Activated naive CD8-positive, alpha-beta T cell treated with anti-CD3 and anti-CD28 coated beads, Interleukin-2, amount 50 U/mL, for 24 hours (primary cell): Measurements from ENCODE around the gene PC.

Experiments used
- ATAC-seq: fragments of 150-1000 bp; cut with Tn5 transposase; one replicate; pipeline ENCODE4 v1.10.0; 2021
- DNase-seq: peaks from one replicate; pipeline ENCODE4 v3.0.0; 2021
- H3K27ac Mint-ChIP-seq: one replicate; pipeline ENCODE4 v1.8.0; 2021; ENCODE audit warnings: mild to moderate bottlenecking, mixed read lengths
- H3K27me3 Mint-ChIP-seq: one replicate; pipeline ENCODE4 v1.8.0; 2021; ENCODE audit warnings: mixed read lengths
- H3K36me3 Mint-ChIP-seq: one replicate; pipeline ENCODE4 v1.8.0; 2021; ENCODE audit warnings: low read depth, mixed read lengths
- H3K4me1 Mint-ChIP-seq: one replicate; pipeline ENCODE4 v1.8.0; 2021; ENCODE audit warnings: mixed read lengths
- H3K4me3 Mint-ChIP-seq: one replicate; pipeline ENCODE4 v1.8.0; 2021; ENCODE audit warnings: mild to moderate bottlenecking, moderate library complexity, mixed read lengths
- H3K9me3 Mint-ChIP-seq: one replicate; pipeline ENCODE4 v1.8.0; 2021; ENCODE audit warnings: mixed read lengths

Gene PC

GRCh38 chr11:66915046-66915832, 42.9 kb downstream of the PC start:
- H3K4me1 Mint-ChIP-seq: no peaks in the 10 kb centered on the region
- no peaks in the 10 kb centered on the region for H3K27me3 Mint-ChIP-seq
- no peak overlapping the region for H3K27ac Mint-ChIP-seq
- H3K36me3 Mint-ChIP-seq: no peaks in the 10 kb centered on the region
- H3K4me3 Mint-ChIP-seq: no peak overlapping the region
- no peaks in the 10 kb centered on the region for H3K9me3 Mint-ChIP-seq
- ATAC-seq: no peak
- DNase-seq: no peak

DNA sequence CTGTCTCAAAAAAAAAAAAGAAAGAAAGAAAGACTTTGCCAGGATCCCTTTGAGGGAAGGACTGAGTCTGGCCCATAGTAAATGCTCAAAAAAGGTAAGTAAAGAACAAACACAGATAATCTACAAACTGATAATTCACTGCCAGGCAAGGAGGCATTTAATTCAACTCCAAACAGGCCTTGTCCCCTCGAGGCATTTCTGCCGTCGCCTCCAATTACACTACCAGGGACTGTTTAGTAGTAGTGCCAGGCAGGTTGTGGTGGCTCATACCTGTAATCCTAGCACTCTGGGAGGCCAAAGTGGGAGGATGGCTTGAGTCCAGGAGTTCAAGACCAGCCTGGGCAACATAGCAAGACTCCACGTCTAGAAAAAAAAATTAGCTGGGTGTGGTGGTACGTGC, 43.7 kb downstream of the PC start:
- no peak for ATAC-seq
- no peak overlapping the region for H3K27ac Mint-ChIP-seq
- no peak for DNase-seq
- H3K27me3 Mint-ChIP-seq: no peaks in the 10 kb centered on the region
- H3K36me3 Mint-ChIP-seq: no peaks in the 10 kb centered on the region
- H3K4me1 Mint-ChIP-seq: no peaks in the 10 kb centered on the region
- H3K4me3 Mint-ChIP-seq: no peak overlapping the region
- no peaks in the 10 kb centered on the region for H3K9me3 Mint-ChIP-seq

- H3K4me1 Mint-ChIP-seq: no peaks in the 10 kb centered on the region
- no peak for ATAC-seq
- H3K36me3 Mint-ChIP-seq: no peaks in the 10 kb centered on the region
- DNase-seq: no peak
- H3K4me3 Mint-ChIP-seq: no peak overlapping the region
- H3K9me3 Mint-ChIP-seq: no peaks in the 10 kb centered on the region
- no peak overlapping the region for H3K27ac Mint-ChIP-seq
- no peaks in the 10 kb centered on the region for H3K27me3 Mint-ChIP-seq
These were observed 45.3 kb downstream of the PC start for GRCh38 chr11:66912911-66913310.

- DNase-seq (no peak), ATAC-seq (no peak)
- H3K4me3 Mint-ChIP-seq: no peak overlapping the region
- H3K36me3 Mint-ChIP-seq: no peaks in the 10 kb centered on the region
- no peak overlapping the region for H3K27ac Mint-ChIP-seq
- H3K4me1 Mint-ChIP-seq: no peaks in the 10 kb centered on the region
- H3K9me3 Mint-ChIP-seq: no peaks in the 10 kb centered on the region
- no peaks in the 10 kb centered on the region for H3K27me3 Mint-ChIP-seq
These were observed 45.8 kb downstream of the PC start for GRCh38 chr11:66912361-66912760.

DNA sequence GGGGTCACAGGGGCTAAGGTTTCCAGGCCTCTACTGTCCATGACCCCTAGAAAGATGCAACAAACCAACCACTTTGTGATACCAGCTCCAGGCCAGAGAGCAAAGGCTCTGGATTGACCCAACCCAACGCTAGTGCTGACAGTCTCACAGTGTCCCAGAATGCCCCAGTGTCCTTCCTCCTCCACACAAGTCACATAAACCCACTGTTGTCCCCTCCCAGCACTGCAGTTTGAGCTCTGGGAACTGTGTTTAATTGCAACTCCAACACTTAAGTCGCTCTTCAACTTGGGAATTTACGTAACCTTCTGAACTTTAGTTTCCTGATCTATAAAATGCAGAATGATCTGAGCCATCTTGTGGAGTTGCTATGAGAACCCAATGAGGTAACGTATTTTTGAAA, 47.5 kb downstream of the PC start:
- H3K36me3 Mint-ChIP-seq: no peaks in the 10 kb centered on the region
- no peaks in the 10 kb centered on the region for H3K9me3 Mint-ChIP-seq
- no peaks in the 10 kb centered on the region for H3K27me3 Mint-ChIP-seq
- no peaks in the 10 kb centered on the region for H3K4me1 Mint-ChIP-seq
- no peak overlapping the region for H3K4me3 Mint-ChIP-seq
- DNase-seq (no peak), ATAC-seq (no peak)
- no peak overlapping the region for H3K27ac Mint-ChIP-seq

DNA sequence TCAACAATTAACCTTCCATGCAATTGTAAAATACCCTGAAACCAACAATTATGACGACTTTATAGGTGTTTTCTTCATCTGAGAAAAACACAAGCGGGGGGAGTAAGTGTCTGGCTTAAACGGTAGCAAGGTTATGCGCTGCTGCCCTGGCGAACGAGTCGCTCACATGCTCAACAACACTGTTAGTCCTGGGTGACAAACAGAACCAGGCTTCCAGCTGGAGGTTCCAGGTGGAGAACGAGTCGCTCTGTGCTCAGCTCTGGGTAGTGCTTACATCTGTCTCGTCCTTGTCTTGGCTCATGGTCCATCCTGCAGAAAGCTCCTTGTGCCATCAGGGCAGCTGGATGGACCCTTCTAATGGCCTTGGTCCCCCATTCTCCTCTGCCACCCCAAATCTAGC, 48.2 kb downstream of the PC start:
- Mint-ChIP-seq H3K27me3 (no peaks in the 10 kb centered on the region), H3K4me3 (no peak overlapping the region), H3K4me1 (no peaks in the 10 kb centered on the region), H3K36me3 (no peaks in the 10 kb centered on the region), H3K27ac (no peak overlapping the region), H3K9me3 (no peaks in the 10 kb centered on the region)
- DNase-seq (no peak), ATAC-seq (no peak)

- ATAC-seq: no peak
- Mint-ChIP-seq H3K27me3 (no peaks in the 10 kb centered on the region), H3K36me3 (no peaks in the 10 kb centered on the region), H3K9me3 (no peaks in the 10 kb centered on the region), H3K4me1 (no peaks in the 10 kb centered on the region), H3K27ac (no peak overlapping the region), H3K4me3 (no peak overlapping the region)
- no peak for DNase-seq
These were observed 49.0 kb downstream of the PC start for GRCh38 chr11:66909181-66909580.

DNA sequence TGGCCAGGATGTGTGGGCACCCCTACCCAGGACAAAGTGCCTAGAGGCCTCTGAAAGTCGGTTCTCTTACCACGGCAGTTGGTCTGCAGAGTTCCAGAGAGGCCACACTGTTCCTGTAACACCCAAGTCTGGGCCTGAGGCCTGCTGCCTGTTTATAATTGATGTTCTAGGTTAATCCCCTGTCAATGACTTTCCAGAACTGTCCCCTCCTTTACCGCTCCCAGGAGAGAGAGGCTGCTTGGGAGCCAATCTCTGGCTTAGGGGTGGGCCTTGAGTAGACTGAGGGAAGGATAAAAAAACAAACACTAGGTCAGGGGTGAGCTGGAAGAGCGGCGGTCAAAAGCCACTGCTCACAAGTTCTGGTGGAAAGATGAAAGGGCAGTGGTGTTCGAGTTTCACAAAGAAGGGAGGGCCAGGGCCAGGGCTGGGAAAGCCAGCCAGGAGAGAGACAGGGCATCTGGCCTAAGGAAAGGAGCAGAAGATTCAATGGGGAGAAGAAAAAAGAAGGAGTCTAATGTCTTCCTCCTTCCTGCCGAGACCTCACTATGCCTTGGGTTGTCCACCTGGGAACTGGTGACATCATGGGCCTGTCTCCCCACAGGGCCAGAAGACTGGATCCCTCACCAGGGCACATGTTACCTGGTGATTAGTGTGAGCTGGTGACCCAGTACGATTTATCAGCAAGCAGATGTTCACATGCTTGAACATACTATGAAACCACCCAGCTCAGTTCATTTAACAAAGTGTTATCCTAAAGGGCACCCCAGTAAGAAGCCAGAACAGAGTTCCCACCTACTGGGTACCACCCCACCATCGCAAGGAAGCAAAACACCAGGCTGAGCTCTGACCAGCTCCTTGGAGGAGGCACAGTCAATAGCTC, 50.2 kb downstream of the PC start:
- no peaks in the 10 kb centered on the region for H3K4me1 Mint-ChIP-seq
- no peak for ATAC-seq
- DNase-seq: no peak
- H3K27ac Mint-ChIP-seq: no peak overlapping the region
- no peaks in the 10 kb centered on the region for H3K36me3 Mint-ChIP-seq
- H3K9me3 Mint-ChIP-seq: no peaks in the 10 kb centered on the region
- no peaks in the 10 kb centered on the region for H3K27me3 Mint-ChIP-seq
- H3K4me3 Mint-ChIP-seq: no peak overlapping the region

GRCh38 chr11:66906061-66906733, 52.0 kb downstream of the PC start:
- H3K36me3 Mint-ChIP-seq: no peaks in the 10 kb centered on the region
- ATAC-seq: no peak
- no peak overlapping the region for H3K4me3 Mint-ChIP-seq
- H3K9me3 Mint-ChIP-seq: no peaks in the 10 kb centered on the region
- no peak overlapping the region for H3K27ac Mint-ChIP-seq
- H3K27me3 Mint-ChIP-seq: no peaks in the 10 kb centered on the region
- no peak for DNase-seq
- no peaks in the 10 kb centered on the region for H3K4me1 Mint-ChIP-seq

GRCh38 chr11:66905631-66906030, 52.6 kb downstream of the PC start:
- DNase-seq (no peak), ATAC-seq (no peak)
- H3K4me3 Mint-ChIP-seq: no peak overlapping the region
- no peaks in the 10 kb centered on the region for H3K4me1 Mint-ChIP-seq
- H3K9me3 Mint-ChIP-seq: no peaks in the 10 kb centered on the region
- no peaks in the 10 kb centered on the region for H3K27me3 Mint-ChIP-seq
- H3K27ac Mint-ChIP-seq: no peak overlapping the region
- no peaks in the 10 kb centered on the region for H3K36me3 Mint-ChIP-seq

DNA sequence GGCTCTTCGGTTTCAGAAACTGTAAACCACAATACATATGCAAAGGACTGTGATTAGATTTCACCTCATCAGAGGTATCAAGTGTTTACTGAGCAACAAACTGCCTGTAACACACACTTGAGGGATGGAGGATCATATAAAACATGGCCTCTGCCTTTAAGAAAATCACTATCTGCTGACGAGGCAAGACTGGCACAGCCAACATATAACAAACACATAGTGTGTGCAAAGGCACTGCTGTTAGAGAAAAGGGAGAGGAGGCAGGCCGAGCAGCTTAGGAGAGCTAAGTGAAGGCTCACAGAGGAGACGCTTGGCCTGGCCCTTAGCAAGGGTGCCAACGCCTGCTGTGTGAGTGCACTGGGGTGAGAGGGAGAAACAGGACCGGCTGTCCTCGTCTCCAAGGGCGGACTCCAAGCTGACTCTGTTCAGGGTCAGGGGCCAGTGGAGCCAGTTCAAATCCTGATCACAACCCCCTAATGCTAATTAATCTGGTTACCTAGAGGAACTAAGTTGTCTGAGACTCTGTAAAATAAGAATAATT, 53.1 kb downstream of the PC start:
- Mint-ChIP-seq H3K27me3 (no peaks in the 10 kb centered on the region), H3K9me3 (no peaks in the 10 kb centered on the region), H3K4me3 (no peak overlapping the region), H3K36me3 (no peaks in the 10 kb centered on the region), H3K4me1 (no peaks in the 10 kb centered on the region), H3K27ac (no peak overlapping the region)
- no peak for ATAC-seq
- no peak for DNase-seq

- ATAC-seq (no peak), DNase-seq (no peak)
- no peaks in the 10 kb centered on the region for H3K4me1 Mint-ChIP-seq
- H3K27ac Mint-ChIP-seq: no peak overlapping the region
- no peaks in the 10 kb centered on the region for H3K36me3 Mint-ChIP-seq
- no peaks in the 10 kb centered on the region for H3K27me3 Mint-ChIP-seq
- H3K9me3 Mint-ChIP-seq: no peaks in the 10 kb centered on the region
- no peak overlapping the region for H3K4me3 Mint-ChIP-seq
These were observed 53.6 kb downstream of the PC start for GRCh38 chr11:66904561-66904960.

DNA sequence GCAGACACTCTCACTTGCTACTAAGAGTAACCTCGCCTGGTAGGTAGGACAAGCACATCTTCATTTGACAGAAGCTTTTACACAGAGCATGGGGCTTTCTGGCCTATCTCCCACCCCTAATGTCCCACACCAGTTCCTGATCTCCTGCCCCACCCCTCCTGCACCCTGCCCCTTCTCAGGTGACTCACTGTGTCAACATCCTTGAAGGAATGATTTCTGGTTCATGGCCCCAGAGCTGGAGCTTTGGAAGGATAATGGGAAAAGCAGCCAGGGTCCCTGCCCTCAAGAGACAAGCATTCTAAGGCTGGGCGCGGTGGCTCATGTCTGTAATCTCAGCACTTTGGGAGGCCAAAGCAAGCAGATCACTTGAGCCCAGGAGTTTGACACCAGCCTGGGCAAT, 54.1 kb downstream of the PC start:
- no peak overlapping the region for H3K27ac Mint-ChIP-seq
- no peaks in the 10 kb centered on the region for H3K4me1 Mint-ChIP-seq
- ATAC-seq: no peak

GRCh38 chr11:66902486-66903177, 55.6 kb downstream of the PC start:
- no peaks in the 10 kb centered on the region for H3K36me3 Mint-ChIP-seq
- H3K27ac Mint-ChIP-seq: no peak overlapping the region
- no peaks in the 10 kb centered on the region for H3K4me1 Mint-ChIP-seq
- H3K27me3 Mint-ChIP-seq: no peaks in the 10 kb centered on the region
- no peaks in the 10 kb centered on the region for H3K9me3 Mint-ChIP-seq
- ATAC-seq (no peak), DNase-seq (no peak)
- no peak overlapping the region for H3K4me3 Mint-ChIP-seq

More for the DNA sequence above, 54.1 kb downstream of the PC start:
- Mint-ChIP-seq H3K36me3 (no peaks in the 10 kb centered on the region), H3K27me3 (no peaks in the 10 kb centered on the region), H3K4me3 (no peak overlapping the region), H3K9me3 (no peaks in the 10 kb centered on the region)
- DNase-seq: no peak
